Endometrial microvascular endothelial cells (primary cell): ENCODE results near the gene HNF1B. TPM values are rescaled to one million over a fixed set of nuclear protein-coding genes. Genes with fewer than 3 reads are reported as not detected.

Experiments used
- in situ Hi-C: cut with HindIII; loops from 2 replicates; pipeline ENCODE4 v1.10.0; 2017; ENCODE audit warnings: low sequenced_read_pairs, low pct_unique_long_range_greater_than_20kb; ENCODE audit errors: inconsistent ontology term
- total RNA-seq: library from RNA; depleted of rRNA; stranded (reverse); fragments of >200 nt; gene quantifications from one replicate; pipeline ENCODE4 v1.2.3, GENCODE V29; 2015; ENCODE audit errors: inconsistent ontology term

Gene HNF1B
- total RNA-seq, 1 donor from 2014 or later: not detected

- in situ Hi-C loops: no loop called here
These were observed 19.5 kb upstream of the HNF1B start for GRCh38 chr17:37764383-37764782.

DNA sequence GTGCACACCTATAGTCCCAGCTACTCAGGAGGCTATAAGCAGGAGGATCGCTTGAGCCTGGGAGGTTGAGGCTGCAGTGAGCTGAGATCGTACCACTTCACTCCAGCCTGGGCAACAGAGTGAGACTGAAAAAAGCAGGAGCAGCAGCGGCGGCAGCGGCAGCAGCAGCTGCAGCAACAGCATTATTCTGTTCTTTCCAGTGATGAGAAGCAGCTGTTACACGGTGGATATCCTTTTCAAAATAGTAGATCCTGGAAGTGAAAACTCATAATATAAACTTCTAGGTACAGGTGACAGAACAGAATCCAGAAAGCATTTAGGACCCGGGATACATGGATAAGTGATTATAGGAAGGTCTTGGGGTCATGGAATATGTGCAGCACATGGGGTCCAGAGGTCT lies 17.8 kb upstream of the HNF1B start:
- in situ Hi-C loops: no loop called here

DNA sequence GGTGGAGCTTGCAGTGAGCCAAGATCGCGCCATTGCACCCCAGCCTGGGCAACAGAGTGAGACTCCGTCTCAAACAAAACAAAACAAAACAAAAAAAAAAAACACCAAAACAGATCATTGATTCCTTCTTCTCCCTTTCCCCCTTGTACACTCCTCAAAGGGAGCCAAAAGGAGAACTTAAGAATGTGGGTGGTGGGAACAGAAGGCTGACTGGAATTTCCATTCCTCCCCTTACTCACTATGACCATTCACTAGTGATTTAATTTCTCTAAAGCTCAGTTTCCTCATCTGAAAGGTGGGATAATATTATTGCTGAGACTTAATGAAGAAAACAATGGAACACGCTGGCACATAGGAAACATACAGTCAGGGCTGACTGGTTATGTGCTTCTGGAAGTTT lies 17.1 kb upstream of the HNF1B start:
- in situ Hi-C loops: no loop called here

DNA sequence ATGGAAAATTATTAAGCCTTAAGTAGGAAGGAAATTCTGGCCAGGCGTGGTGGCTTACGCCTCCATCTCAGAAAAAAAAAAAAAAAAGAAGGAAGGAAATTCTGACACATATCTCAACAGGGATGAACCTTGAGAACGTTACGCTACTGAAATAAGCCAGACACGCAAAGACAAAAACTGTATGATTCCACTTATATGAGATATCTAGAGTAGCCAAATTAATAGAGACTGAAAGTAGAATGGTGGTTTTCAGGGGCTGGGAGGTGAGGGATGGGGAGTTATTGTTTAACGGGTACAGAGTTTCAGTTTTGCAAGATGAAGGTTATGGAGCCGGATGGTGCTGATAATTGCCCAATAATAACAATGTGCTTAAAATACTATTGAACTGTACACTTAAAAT lies 16.2 kb upstream of the HNF1B start:
- in situ Hi-C loops: no loop called here

DNA sequence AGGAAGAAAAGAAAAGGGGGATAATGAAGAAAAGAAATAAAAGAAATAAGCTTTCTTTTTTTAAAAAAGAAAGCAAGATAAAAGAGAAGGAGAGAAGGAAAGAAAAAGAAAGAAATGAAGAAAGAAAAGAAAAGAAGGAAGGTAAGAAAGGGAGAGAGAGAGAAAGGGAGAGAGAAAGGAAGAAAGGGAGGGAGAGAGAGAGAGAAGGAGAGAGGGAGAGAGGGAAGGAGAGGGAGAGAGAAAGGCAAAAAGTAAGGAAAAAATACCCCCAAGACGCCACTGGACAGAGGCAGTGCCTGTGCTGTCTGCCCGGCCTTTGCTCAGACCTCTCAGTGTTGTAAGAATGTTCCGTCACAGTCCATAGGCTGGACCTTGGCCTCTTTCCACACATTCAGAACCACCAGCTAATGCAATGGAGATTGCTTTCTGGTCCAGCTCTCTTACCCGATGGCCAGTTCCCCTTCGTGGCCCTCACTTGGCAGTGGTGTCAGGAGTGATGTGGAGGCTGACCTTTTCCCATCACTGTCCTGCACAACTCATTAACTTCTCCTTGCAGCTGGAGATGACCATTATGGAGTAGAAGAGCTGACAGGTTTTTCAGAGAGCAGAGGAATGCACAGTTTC lies 14.3 kb upstream of the HNF1B start:
- in situ Hi-C loops: no loop called here

DNA sequence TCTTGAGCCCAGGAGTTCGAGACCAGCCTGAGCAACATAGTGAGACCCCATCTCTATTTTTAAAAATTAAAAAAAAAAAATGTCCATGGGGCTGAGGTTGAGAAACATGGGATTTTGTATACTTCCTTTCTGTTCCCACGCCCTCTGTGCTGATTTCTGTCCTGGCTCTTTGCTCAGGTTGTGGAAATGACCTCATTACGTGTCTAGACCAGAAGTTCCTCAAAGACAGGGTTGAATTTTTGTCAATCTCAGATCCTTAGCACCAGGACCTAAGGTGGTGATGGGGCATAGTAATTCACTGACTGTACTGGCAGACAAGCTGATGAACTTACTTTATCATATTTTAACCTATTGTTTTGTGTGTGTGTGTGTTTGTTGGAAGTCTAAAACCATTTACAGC lies 11.2 kb upstream of the HNF1B start:
- in situ Hi-C loops: no loop called here

DNA sequence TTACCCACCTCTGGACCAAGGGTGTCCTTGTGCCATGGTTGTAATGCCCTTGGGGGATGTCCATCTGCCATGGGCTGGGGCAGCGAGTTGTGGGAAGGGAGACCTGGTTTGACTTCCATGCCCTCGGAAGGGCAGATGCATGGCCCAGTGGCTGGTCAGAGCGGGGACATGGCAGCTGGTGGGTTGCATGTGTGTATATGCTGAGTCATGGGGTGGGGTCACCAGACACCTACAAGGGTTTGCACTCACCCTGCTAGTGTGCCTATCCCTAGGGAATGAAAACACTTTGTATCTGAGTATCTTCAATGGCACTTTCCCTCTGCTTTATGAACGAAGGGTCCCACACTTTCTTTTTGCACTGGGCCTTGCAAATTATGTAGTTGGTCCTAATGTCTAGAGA lies 10.6 kb upstream of the HNF1B start:
- in situ Hi-C loops: no loop called here

DNA sequence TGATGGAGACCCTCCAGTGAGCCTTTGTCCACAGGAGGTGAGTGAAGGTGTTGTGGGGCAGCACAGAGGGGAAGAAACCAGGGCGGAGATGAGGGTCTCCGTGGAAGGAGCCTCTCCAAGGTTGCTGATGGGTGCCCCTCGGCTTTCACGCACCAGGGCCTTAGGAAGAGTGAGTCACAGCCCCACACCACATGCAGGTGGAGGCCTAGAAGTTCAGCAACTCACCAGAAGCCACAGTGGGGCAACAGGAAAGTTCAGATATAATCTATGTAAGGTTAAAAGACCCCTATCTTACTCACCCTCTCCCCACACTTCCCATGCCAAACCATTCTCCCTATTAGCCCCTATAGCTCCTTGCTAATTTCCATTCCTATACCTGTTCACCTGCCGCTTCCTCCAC lies 9.5 kb upstream of the HNF1B start:
- in situ Hi-C loops: no loop called here

GRCh38 chr17:37752482-37752881 lies 7.6 kb upstream of the HNF1B start:
- in situ Hi-C loops: no loop called here

DNA sequence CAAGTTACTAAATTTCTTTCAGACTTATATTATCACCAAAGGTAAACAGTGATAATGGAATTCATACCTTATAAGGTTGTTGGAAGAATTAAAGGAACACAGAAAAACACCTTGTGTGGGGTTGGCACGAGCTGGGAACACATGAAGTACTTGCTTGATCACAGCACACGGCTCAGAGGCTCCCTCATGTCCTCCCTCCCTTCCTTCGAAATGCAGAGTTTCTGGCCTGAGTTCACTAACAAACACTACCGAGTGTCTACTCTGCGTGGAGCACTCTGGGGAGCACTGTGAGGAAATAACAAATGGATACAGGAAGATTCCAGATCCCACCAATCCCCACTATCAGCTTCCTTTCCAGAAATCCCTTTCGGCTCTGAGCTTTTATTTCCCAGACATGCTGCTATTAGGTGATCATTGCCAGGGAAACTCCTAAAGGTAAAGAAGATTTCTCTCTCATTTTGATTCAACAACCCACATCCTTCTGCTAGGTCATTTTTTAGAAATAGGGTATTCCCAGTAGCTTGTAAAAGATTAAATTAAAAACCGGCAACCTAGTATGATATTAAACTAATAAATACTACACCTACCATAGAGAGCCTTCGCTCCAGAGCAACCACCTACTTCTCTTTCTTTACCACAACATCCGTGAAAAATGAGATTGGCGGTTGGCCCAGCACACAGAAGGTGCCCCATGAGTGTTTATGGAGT lies 6.1 kb upstream of the HNF1B start:
- in situ Hi-C loops: no loop called here

GRCh38 chr17:37750292-37750691 lies 5.4 kb upstream of the HNF1B start:
- in situ Hi-C loops: no loop called here

GRCh38 chr17:37747222-37747621 lies 2.4 kb upstream of the HNF1B start:
- in situ Hi-C loops: no loop called here

GRCh38 chr17:37746617-37747016 lies 1.8 kb upstream of the HNF1B start:
- in situ Hi-C loops: no loop called here

DNA sequence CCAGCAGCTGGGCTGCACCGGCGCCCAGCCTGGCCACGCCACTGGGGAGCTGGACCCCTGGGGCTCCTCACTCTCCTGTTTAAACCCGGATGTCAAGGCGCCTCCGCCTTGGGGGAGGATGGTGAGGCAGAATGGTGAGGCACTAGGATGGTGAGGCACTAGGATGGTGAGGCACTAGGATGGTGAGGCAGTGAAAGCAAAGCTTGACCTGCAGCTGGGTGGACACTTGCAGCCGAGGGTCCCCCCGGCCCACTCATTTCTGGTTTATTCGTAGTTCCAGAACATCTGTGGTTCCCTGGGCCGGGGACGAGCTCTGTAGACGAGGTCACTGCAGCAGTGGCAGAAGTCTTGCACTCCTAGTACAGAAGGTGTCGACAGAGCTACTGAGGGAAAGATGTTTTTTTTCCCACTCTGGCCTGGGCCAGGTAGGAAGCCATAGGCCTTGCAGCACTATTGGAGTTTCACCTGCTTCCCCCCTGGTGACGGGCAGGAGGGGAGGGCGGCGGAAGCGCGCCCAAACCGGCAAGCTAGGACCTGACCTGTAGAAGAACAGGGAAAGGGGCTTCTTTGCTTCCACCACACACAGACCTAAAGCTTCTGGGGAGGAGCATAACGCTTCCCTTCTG lies 1.1 kb upstream of the HNF1B start:
- in situ Hi-C loops: no loop called here

GRCh38 chr17:37744633-37744927 lies 279 bp downstream of the HNF1B start:
- in situ Hi-C loops: no loop called here

DNA sequence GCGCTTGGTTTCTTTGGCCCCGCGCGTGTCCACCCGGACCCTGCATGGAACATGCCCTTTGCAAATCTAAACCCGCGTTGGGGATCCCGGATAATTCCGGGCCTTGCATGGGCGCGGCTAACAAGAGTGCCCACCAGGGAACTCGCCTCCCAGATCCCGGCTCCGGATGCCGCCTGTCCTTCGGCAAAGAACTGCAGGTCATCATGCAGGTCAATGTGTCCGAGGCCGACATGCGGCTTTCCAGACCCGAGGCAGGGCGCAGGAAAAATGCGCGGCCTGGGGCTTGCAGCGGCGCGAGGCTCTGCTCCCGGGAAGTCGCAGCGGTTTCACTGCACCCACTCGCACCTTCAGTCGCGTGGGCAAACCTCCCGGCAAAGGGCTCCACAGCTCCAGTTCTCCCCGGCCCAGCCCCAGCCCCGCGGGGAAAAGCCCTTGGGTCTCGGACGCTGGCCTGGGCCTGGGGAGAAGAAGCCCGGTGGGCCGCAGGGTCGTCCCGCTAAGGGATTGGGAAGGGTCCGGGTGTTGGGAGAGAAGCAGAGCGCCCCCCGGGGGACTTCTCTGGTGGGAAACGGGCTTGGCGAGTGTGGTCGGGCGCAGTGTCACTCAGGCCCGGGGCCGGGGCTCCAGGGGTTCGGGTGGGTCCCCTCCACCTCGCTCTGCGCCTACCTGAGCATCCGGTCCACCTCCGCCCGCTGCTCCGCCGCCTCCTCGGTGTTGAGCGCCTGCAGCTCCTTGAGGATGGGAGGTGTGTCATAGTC lies 805 bp downstream of the HNF1B start:
- in situ Hi-C loops: no loop called here

DNA sequence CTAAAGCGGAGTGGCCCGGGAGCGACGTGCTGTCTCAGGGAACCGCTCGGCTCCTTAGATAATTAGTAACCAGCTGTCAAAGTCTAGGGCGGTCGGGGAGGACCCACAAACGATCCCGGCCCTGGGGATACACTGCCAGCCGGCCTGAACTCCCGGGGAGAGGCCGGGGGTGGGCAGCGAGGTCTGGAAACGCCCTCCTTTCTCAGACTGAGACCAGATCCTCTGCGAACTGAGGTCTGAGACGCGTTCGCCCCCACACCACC lies 1.3 kb downstream of the HNF1B start:
- in situ Hi-C loops: no loop called here

DNA sequence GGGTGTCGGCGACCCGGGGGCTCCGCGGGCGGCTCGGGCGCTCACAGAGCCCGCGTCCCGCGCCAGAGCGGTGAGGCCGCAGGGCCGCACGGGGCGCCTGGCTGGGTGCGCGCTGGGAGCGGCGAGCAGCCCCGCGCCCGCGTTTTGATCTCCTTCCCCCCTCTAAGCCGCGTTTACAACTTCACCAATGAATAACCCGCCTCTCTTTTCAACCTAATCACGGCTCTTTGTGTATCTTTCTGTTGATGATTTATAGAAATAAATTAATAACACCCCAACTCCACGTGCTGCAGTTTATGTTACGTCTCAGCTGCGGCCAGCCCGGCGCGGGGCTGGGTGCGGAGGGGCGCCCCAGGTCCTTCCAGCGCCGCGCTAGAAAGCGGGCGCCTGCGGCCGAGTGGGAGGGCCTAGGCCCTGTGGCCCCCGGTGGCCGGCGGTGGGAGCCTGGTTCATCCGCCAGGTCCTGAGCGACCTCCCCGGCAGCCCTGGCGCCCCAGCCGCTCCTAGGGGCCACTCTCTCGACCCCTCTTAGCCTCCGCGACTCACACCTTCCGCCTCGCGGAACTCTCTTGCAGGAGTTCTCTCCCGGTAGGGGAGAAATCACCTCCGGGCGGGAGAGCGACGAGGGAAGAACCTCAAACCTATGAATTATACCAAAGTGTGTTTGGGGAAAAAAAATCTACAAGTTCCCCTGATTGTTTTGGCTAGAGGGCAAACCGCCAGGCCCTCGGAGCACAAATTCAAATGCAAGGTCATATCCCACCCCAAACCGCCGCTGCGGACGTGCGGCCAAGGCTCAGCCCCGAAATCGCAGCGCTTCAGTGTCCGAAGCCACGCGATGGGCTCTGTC lies 1.9 kb downstream of the HNF1B start:
- in situ Hi-C loops: no loop called here

DNA sequence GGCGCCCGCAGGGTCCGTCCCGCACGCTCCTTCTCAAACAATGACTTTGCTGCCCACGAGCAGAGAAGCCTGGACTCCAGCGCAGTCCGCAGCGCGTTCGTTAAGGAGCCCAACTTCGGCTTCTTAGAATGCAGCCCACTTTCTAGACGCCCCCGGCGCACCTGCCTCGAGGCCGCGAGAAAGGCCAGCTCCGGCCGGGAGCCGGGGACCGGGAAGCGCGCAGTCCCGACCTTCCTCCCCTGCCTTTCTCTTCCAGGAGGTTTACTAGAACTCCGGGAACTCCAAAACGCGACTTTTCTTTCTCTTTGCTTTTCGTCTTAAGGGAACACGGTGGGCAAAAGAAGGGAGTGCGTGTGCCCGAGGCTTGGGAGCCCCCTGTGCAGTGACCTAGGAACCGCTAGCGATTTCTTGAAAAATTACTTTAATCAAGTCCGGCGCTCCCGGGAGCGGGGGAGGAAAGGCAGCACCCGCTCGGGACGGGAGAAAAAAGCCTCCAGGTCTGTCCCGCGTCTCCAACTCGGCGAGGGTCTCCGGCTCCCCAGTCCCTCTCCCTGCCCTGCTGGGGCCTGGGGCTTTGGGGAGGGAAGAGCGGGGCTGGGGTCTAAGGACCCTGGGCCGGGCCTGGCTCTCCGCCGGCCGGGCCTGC lies 2.6 kb downstream of the HNF1B start:
- in situ Hi-C loops: no loop called here
